HG03378 (cell line): ENCODE data around the gene HDLBP.

Experiments used
- ATAC-seq: cut with Tn5 transposase; IDR thresholded peaks from one replicate; pipeline ENCODE4 v1.9.1; 2021; ENCODE audit warnings: mild to moderate bottlenecking, moderate library complexity; ENCODE audit not compliant: unreplicated experiment

Gene HDLBP

GRCh38 chr2:241229563-241230401 is 85.7 kb downstream of the HDLBP start:
- no peak for ATAC-seq

- ATAC-seq, result no peak
Measured at GRCh38 chr2:241228860-241229516, 86.5 kb downstream of the HDLBP start.

- ATAC-seq, result no peak
Measured at GRCh38 chr2:241228081-241228859, 87.2 kb downstream of the HDLBP start.

- no peak for ATAC-seq
Measured at GRCh38 chr2:241227594-241227993, 87.9 kb downstream of the HDLBP start.

- no peak for ATAC-seq
Measured at GRCh38 chr2:241226723-241227572, 88.5 kb downstream of the HDLBP start.

- no peak for ATAC-seq
Measured at GRCh38 chr2:241225983-241226382, 89.5 kb downstream of the HDLBP start.

- ATAC-seq, result no peak
Measured at GRCh38 chr2:241225545-241225944, 89.9 kb downstream of the HDLBP start.

- no peak for ATAC-seq
Measured at GRCh38 chr2:241224851-241225438, 90.5 kb downstream of the HDLBP start.

- no peak for ATAC-seq
Measured at GRCh38 chr2:241224018-241224850, 91.2 kb downstream of the HDLBP start.

GRCh38 chr2:241223211-241224017 is 92.1 kb downstream of the HDLBP start:
- ATAC-seq, result no peak

- ATAC-seq, result no peak
Measured at GRCh38 chr2:241219856-241220356, 95.6 kb downstream of the HDLBP start.

GRCh38 chr2:241219030-241219382 is 96.5 kb downstream of the HDLBP start:
- ATAC-seq, result no peak

- ATAC-seq, result no peak
Measured at GRCh38 chr2:241218131-241219029, 97.1 kb downstream of the HDLBP start.

GRCh38 chr2:241217320-241218031 is 98.0 kb downstream of the HDLBP start:
- ATAC-seq, result no peak

- ATAC-seq, result no peak
Measured at GRCh38 chr2:241216211-241216761, 99.2 kb downstream of the HDLBP start.

- ATAC-seq, result no peak
Measured at GRCh38 chr2:241215421-241215820, 100.1 kb downstream of the HDLBP start.
